ENCODE data around the gene ARHGAP25. TPM values are rescaled to one million over a fixed set of nuclear protein-coding genes. Genes with fewer than 3 reads are reported as not detected.
"Not testable (repeated sequence)": the region's sequence is repeated elsewhere in the genome, so short reads cannot be mapped to it uniquely, and the experiment has no call there.

ARHGAP25 gene
- total RNA-seq, 2 experiments from 2014 or later = 18.6 to 43.8 TPM

GRCh38 chr2:68800517-68800916 is 65.9 kb downstream of the ARHGAP25 start:
- Histone ChIP-seq H3K9me2 (ENCODE audit: insufficient read depth, low read length) (no peaks in the 10 kb centered on the region), H3K4me3 (ENCODE audit: low read depth, low read length, poor library complexity, severe bottlenecking) (no peak overlapping the region), H3K9me3 (ENCODE audit: low read length) (no peaks in the 10 kb centered on the region), H4K20me1 (ENCODE audit: insufficient read depth, low read length) (no peaks in the 10 kb centered on the region), H3K27ac (ENCODE audit: low read depth, low read length, poor library complexity, severe bottlenecking) (no peak overlapping the region), H2AFZ (ENCODE audit: low read length) (no peak overlapping the region), H3K79me2 (ENCODE audit: insufficient read depth, low read depth, low read length) (no peaks in the 10 kb centered on the region), H3K4me1 (ENCODE audit: insufficient read depth, low read length, poor library complexity, severe bottlenecking) (peaks cover 11% of the 10 kb centered on the region), H3K36me3 (ENCODE audit: insufficient read depth, low read length) (peaks cover 42% of the 10 kb centered on the region), H3K4me2 (ENCODE audit: low read length) (no peak overlapping the region)
- no peak for TF ChIP-seq EZH2phosphoT487 (IDR thresholded peaks at IDR 0.05; ENCODE audit: borderline replicate concordance, low read depth, low read length)
- no peak for TF ChIP-seq CTCF (conservative IDR thresholded peaks at IDR 0.05; ENCODE audit: low read length)
- intact Hi-C loops (cut with micrococcal nuclease; ENCODE audit: unreplicated experiment) = no loop called here
- BruUV-seq (replicated peaks) = no TSS peak
- no peak for DNase-seq (ENCODE audit: low spot score)
- POLR2A ChIA-PET = interaction anchor here (0.6 kb wide), 1 partner anchor 150 kb away, joined by 3 read pairs; no protein-coding TSS in a partner anchor
- CTCF ChIA-PET (ENCODE audit: unreplicated experiment) = no interaction called here

DNA sequence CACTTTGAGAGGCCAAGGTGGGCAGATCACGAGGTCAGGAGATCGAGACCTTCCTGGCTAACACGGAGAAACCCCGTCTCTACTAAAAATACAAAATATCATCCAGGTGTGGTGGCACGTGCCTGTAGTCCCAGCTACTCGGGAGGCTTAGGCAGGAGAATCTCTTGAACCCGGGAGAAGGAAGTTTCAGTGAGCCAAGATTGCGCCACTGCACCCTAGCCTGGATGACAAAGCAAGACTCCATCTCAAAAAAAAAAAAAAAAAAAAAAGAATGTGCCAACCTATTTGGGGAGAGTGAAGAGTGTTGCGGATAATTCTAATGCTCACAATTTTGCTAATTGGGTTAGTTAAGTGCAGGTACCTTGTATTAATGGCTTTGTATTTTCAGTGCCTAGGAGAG is 67.5 kb downstream of the ARHGAP25 start:
- CTCF ChIA-PET (ENCODE audit: unreplicated experiment) = not testable (repeated sequence)

GRCh38 chr2:68805025-68805424 is 70.4 kb downstream of the ARHGAP25 start:
- no peak for TF ChIP-seq CTCF (conservative IDR thresholded peaks at IDR 0.05; ENCODE audit: low read length)
- TF ChIP-seq EZH2phosphoT487 (IDR thresholded peaks at IDR 0.05; ENCODE audit: borderline replicate concordance, low read depth, low read length) = no peak
- no peak overlapping the region for H3K27ac ChIP-seq (ENCODE audit: low read depth, low read length, poor library complexity, severe bottlenecking)
- H3K4me2 ChIP-seq (ENCODE audit: low read length) = no peak overlapping the region
- H3K4me3 ChIP-seq (ENCODE audit: low read depth, low read length, poor library complexity, severe bottlenecking) = no peak overlapping the region
- ChIA-PET CTCF (ENCODE audit: unreplicated experiment) (no interaction called here), POLR2A (interaction anchor here (1.4 kb wide), 1 partner anchor 31 kb away, joined by 5 read pairs; no protein-coding TSS in a partner anchor)
- no peaks in the 10 kb centered on the region for H3K9me3 ChIP-seq (ENCODE audit: low read length)
- intact Hi-C loops (cut with micrococcal nuclease; ENCODE audit: unreplicated experiment) = no loop called here
- no peaks in the 10 kb centered on the region for H4K20me1 ChIP-seq (ENCODE audit: insufficient read depth, low read length)
- no peak for DNase-seq (ENCODE audit: low spot score)
- H2AFZ ChIP-seq (ENCODE audit: low read length) = no peak overlapping the region
- no TSS peak for BruUV-seq (replicated peaks)
- no peaks in the 10 kb centered on the region for H3K79me2 ChIP-seq (ENCODE audit: insufficient read depth, low read depth, low read length)
- H3K9me2 ChIP-seq (ENCODE audit: insufficient read depth, low read length) = no peaks in the 10 kb centered on the region
- no peaks in the 10 kb centered on the region for H3K4me1 ChIP-seq (ENCODE audit: insufficient read depth, low read length, poor library complexity, severe bottlenecking)
- peaks cover 49% of the 10 kb centered on the region for H3K36me3 ChIP-seq (ENCODE audit: insufficient read depth, low read length)

More for the DNA sequence above, 67.5 kb downstream of the ARHGAP25 start:
- H3K9me2 ChIP-seq (ENCODE audit: insufficient read depth, low read length); intact Hi-C loops (cut with micrococcal nuclease; ENCODE audit: unreplicated experiment); H2AFZ ChIP-seq (ENCODE audit: low read length); DNase-seq (ENCODE audit: low spot score); H3K4me3 ChIP-seq (ENCODE audit: low read depth, low read length, poor library complexity, severe bottlenecking); H3K4me1 ChIP-seq (ENCODE audit: insufficient read depth, low read length, poor library complexity, severe bottlenecking); H3K79me2 ChIP-seq (ENCODE audit: insufficient read depth, low read depth, low read length); H3K9me3 ChIP-seq (ENCODE audit: low read length); H3K4me2 ChIP-seq (ENCODE audit: low read length); H3K27ac ChIP-seq (ENCODE audit: low read depth, low read length, poor library complexity, severe bottlenecking); H4K20me1 ChIP-seq (ENCODE audit: insufficient read depth, low read length); BruUV-seq (replicated peaks): not testable (repeated sequence)
- POLR2A ChIA-PET = interaction anchor here (0.7 kb wide), 1 partner anchor 1346 kb away, joined by 4 read pairs; no protein-coding TSS in a partner anchor
- peaks cover 41% of the 10 kb centered on the region for H3K36me3 ChIP-seq (ENCODE audit: insufficient read depth, low read length)
